RWPE2 (cell line): ENCODE measurements around the gene PHC3.

Source experiments
- ATAC-seq: fragments of 200-7000 bp; cut with Tn5 transposase; 3 replicates; pipeline ENCODE4 v1.9.1; 2021; ENCODE audit warnings: low read depth
- DNase-seq: peaks from one replicate; pipeline ENCODE4 v3.0.0-alpha.2; 2020; ENCODE audit warnings: low spot score
- H3K27ac ChIP-seq: fragments of 450-650 bp; 2 replicates; pipeline ENCODE4 v1.5.1; 2017; ENCODE audit warnings: mild to moderate bottlenecking; ENCODE audit not compliant: poor library complexity, severe bottlenecking
- H3K27me3 ChIP-seq: fragments of 250-450 bp; sonication (Bioruptor Pico); 2 replicates; pipeline ENCODE4 v1.5.1; 2021; ENCODE audit warnings: mild to moderate bottlenecking, moderate library complexity; ENCODE audit not compliant: insufficient read depth, poor library complexity, severe bottlenecking
- H3K36me3 ChIP-seq: fragments of 250-450 bp; sonication (Bioruptor Pico); 2 replicates; pipeline ENCODE4 v1.5.1; 2020; ENCODE audit warnings: low read depth, mild to moderate bottlenecking, moderate library complexity
- H3K4me1 ChIP-seq: fragments of 250-450 bp; sonication (Bioruptor Pico); 2 replicates; pipeline ENCODE4 v1.5.1; 2021; ENCODE audit warnings: mild to moderate bottlenecking, moderate library complexity; ENCODE audit not compliant: insufficient read depth, poor library complexity, severe bottlenecking
- H3K4me3 ChIP-seq: fragments of 250-450 bp; sonication (Bioruptor Pico); 2 replicates; pipeline ENCODE4 v1.5.1; 2021; ENCODE audit warnings: mild to moderate bottlenecking, moderate library complexity; ENCODE audit not compliant: severe bottlenecking
- H3K9me3 ChIP-seq: fragments of 250-450 bp; sonication (Bioruptor Pico); 2 replicates; pipeline ENCODE4 v1.5.1; 2021; ENCODE audit warnings: mild to moderate bottlenecking, moderate library complexity; ENCODE audit not compliant: severe bottlenecking
- TF ChIP-seq, protein P1 (sequence below): fragments of 450-650 bp; IDR thresholded peaks from one replicate; pipeline ENCODE4 v1.5.1; 2017; ENCODE audit warnings: mild to moderate bottlenecking, moderate library complexity; ENCODE audit not compliant: poor library complexity, severe bottlenecking

PHC3 gene

DNA sequence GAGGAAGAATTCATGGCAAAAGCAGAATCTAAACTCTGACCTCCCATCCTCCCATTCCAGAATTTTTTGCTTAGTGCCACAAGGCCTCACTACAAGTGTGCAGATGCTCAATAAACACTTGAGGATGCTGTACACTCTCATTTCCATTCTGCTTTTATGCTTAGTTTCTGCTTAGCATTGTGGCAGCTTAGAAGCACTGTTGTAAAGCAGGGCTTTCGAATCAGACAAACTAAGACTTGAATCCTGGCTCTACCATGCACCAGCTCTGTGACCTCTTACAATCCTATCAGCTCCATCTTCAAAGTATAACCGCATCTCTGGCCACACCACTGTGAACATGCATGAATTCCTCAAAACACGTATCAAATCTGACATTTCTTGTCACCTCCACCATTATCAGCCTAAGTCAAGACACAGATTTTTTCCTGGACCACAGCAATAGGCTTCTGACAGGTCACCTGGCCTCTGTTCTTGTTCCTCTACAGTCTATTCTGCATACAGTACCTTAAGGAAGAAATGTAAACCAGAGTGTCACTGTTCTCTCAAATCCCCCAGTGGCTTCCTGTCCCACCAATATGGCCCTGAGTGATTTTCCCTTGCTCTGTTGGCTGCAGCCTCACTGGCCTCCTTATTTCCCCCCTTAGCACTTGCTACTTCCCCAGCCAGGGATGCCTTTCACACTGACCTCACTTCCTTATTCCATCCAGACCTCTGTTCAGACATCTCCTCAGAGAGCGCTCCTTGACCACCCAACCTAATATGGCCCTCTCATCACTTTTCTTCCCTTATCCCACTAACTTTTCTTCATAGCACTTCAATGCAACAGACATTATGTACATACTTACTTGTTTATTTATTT, 8.1 kb upstream of the PHC3 start:
- Histone ChIP-seq H3K4me3 (no peak overlapping the region), H3K27me3 (no peaks in the 10 kb centered on the region), H3K4me1 (no peaks in the 10 kb centered on the region), H3K9me3 (no peaks in the 10 kb centered on the region), H3K36me3 (no peaks in the 10 kb centered on the region), H3K27ac (no peak overlapping the region)
- DNase-seq, result no peak
- TF ChIP-seq, protein P1, sequence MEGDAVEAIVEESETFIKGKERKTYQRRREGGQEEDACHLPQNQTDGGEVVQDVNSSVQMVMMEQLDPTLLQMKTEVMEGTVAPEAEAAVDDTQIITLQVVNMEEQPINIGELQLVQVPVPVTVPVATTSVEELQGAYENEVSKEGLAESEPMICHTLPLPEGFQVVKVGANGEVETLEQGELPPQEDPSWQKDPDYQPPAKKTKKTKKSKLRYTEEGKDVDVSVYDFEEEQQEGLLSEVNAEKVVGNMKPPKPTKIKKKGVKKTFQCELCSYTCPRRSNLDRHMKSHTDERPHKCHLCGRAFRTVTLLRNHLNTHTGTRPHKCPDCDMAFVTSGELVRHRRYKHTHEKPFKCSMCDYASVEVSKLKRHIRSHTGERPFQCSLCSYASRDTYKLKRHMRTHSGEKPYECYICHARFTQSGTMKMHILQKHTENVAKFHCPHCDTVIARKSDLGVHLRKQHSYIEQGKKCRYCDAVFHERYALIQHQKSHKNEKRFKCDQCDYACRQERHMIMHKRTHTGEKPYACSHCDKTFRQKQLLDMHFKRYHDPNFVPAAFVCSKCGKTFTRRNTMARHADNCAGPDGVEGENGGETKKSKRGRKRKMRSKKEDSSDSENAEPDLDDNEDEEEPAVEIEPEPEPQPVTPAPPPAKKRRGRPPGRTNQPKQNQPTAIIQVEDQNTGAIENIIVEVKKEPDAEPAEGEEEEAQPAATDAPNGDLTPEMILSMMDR, result peak; percentile 47
- peak; percentile 42 for ATAC-seq

DNA sequence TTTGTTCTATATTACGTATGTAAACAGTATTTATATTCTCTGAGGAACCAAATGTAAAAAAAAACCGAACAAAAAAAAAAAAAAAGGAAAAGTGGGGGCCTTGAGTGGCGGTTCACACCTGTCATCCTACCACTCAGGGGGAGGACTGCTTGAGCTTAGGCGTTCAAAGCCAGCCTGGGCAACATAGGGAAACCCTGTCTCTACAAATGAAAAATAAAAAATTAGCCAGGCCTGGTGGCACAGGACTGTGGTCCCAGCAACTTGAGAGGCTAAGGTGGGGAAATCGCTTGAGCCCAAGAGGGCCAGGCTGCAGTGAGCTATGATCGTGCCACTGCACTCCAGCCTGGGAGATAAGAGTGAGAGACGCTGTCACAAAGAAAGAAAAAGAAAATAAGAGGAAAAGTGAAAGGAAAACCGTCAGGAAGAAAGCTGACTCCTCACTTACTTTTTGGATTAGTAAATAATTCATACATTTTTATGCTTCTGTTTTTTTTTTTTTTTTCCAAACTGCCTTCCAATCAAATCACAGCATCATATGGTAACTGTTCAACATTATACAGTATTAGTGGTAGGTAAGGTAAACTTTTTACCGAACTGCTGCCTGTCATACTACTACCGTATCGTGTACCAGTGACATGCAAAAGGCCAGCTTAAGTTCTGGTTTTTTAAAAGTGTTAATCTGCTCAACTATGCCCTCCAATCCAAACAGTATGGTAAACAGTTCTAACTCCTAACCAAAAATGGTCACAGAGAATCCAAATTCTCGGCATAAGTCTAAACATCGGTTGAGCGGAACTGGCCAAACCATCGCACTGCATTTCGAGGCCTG, 1.2 kb downstream of the PHC3 start:
- no peaks in the 10 kb centered on the region for H3K27me3 ChIP-seq
- H3K27ac ChIP-seq, result peak overlapping the region; percentile 61
- peaks cover 3% of the 10 kb centered on the region for H3K4me1 ChIP-seq
- DNase-seq (no peak), ATAC-seq (peak; percentile 37)
- H3K36me3 ChIP-seq, result peaks cover 39% of the 10 kb centered on the region
- TF ChIP-seq, protein P1, result no peak
- H3K9me3 ChIP-seq, result no peaks in the 10 kb centered on the region
- H3K4me3 ChIP-seq, result peak overlapping the region; percentile 92

DNA sequence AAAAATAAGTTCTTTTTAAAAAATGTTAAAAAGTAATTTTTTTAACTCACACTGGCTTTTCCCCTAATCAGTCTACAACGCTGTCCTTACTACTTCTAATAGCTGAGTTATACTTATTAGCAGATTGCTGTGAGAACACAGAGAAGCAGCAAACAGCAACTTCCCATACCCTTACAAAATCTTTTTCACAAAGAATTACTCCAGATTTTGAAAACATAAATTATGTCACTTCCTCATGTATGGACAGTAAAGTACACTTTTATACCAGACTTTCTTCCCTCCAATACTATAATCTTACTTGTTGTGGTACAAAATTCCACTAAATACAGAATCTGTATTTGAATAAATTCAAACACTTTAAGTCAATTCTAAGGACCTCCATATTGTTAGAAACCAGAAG, 2.1 kb downstream of the PHC3 start:
- TF ChIP-seq, protein P1, result no peak
- DNase-seq (no peak), ATAC-seq (no peak)
- peaks cover 48% of the 10 kb centered on the region for H3K36me3 ChIP-seq
- peaks cover 3% of the 10 kb centered on the region for H3K4me1 ChIP-seq
- H3K4me3 ChIP-seq, result peak overlapping the region; percentile 92
- H3K27ac ChIP-seq, result no peak overlapping the region
- H3K9me3 ChIP-seq, result no peaks in the 10 kb centered on the region
- no peaks in the 10 kb centered on the region for H3K27me3 ChIP-seq

DNA sequence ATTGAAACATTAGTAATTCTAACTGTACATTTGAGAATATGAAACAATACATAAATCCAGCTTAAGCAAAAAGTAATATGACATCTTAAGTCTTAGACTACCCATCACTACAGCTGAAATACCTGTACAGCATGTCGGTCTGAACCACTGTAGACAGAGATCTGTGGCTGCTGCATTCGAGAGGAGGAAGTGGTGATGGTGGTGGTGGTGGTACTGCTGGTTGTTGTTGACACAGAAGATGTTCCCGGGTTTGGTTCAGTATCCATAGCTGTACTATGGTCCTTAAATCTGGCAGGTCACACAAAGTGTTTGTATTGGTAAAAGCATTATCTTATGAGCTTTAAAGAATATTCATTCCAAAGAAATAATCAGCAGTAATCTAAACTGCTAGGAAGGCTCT, 2.9 kb downstream of the PHC3 start:
- H3K9me3 ChIP-seq, result no peaks in the 10 kb centered on the region
- DNase-seq (no peak), ATAC-seq (no peak)
- H3K4me1 ChIP-seq, result peaks cover 3% of the 10 kb centered on the region
- peaks cover 55% of the 10 kb centered on the region for H3K36me3 ChIP-seq
- H3K27ac ChIP-seq, result no peak overlapping the region
- TF ChIP-seq, protein P1, result no peak
- H3K4me3 ChIP-seq, result no peak overlapping the region
- no peaks in the 10 kb centered on the region for H3K27me3 ChIP-seq
